GM18526 (cell line): ENCODE measurements around the gene UBC.

Source experiments
- POLR2A ChIP-seq: IDR thresholded peaks from 3 replicates; pipeline ENCODE4 v1.6.1; 2011; ENCODE audit not compliant: insufficient read length; ENCODE audit errors: extremely low read depth

UBC gene

GRCh38 chr12:124864326-124864752 is 50.1 kb downstream of the UBC start:
- TF ChIP-seq POLR2A, result no peak

- peak; percentile 93 for TF ChIP-seq POLR2A
These were observed 50.8 kb downstream of the UBC start, which contains the start of gene SCARB1 for GRCh38 chr12:124863416-124864325. Gene SCARB1, minus strand, starts transcription at chr12:124863864. Its CDS starts 144 bp downstream, at chr12:124863720.

DNA sequence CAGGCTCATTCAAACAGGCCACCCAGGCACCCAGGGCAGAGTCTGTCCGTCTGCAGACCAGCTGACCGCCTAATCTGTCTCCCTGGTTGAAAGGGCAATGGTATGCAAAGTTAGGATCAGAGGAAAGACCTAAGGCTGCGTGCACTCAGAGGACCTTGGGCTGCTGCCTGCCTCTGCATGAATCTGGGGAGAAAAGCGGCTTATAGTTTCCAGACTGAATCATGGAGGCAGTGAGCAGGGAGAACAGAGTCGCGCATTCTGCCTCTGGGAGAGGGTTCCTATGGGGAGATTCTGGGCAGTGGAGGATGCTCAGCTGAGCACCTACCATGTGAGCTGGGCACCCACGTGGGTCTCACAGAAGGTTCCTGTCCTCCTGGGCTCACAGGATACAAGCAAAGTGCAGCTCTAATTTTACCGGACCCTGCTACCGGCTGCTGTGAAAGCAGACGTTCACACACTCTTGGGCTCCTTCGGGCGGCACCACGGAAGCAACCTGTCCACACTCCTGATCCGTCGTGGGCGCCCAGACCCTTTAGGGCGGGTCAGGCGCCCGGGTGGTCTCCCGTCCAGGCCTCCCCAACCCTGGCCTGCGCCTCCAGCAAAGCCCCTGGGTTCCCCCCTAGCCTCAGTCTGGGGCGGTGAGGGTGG is 51.6 kb downstream of the UBC start:
- no peak for TF ChIP-seq POLR2A

DNA sequence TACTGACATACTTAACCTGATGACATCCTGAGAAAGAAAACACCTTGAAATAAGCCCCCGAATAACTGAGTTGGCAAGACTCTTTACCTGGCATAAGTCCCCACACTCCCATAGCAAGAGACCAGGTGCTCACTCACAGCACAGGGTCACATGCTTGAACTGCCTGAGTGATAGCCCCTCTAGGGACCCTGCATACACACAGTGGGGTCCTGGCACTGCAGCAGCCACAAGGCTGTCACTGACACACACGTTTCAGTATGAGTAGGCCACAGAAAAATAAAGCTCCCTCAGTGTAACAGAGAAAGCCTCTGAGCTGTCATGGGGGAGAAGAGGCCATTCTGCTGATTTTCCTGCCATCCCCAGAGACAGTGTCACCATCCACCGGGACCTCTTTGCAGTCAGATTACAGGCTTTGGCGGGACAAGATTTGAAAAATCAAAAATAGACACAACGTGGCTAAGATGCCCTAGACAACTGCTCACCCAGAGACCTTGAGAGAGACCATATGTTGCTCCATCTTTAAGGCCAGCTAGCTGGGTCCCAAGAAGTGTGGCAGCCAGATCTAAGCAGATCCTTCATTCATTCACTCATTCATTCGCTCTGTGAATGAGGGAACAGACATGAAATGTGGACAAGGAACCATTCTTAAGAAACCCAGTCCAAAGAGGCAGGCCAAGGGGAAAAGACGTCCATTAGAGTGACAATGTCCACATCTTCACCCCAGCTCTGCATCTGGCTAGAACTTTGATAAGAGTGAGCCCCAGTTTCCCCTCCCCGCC is 52.4 kb downstream of the UBC start:
- no peak for TF ChIP-seq POLR2A
